Activated naive CD4-positive, alpha-beta T cell treated with anti-CD3 and anti-CD28 coated beads for 36 hours (primary cell): ENCODE results near the gene C16orf54. TPM values are rescaled to one million over a fixed set of nuclear protein-coding genes. Genes with fewer than 3 reads are reported as not detected.
A peak's percentile ranks its signal among the peaks of the same experiment; 100 is the strongest.
"Not testable (repeated sequence)": the region's sequence is repeated elsewhere in the genome, so short reads cannot be mapped to it uniquely, and the experiment has no call there.

Experiments used
- CTCF ChIA-PET: fragments of 350-600 bp; sonication (Branson Sonifier 250); formaldehyde crosslinking; loops from one replicate; lab custom pipeline; 2021; ENCODE audit warnings: antibody characterized with exemption; lab: Charles Lee
- DNase-seq: peaks from one replicate; pipeline ENCODE4 v3.0.0-alpha.2; 2020
- H3K27ac Mint-ChIP-seq: one replicate; pipeline ENCODE4 v1.8.0; 2021; ENCODE audit warnings: mild to moderate bottlenecking, mixed read lengths
- H3K27me3 Mint-ChIP-seq: one replicate; pipeline ENCODE4 v1.8.0; 2021; ENCODE audit warnings: low read depth, mixed read lengths
- H3K36me3 Mint-ChIP-seq: one replicate; pipeline ENCODE4 v1.8.0; 2021; ENCODE audit warnings: low read depth, mixed read lengths
- H3K4me1 Mint-ChIP-seq: one replicate; pipeline ENCODE4 v1.8.0; 2021; ENCODE audit warnings: low read depth, mixed read lengths
- H3K4me3 Mint-ChIP-seq: one replicate; pipeline ENCODE4 v1.8.0; 2021; ENCODE audit warnings: mild to moderate bottlenecking, moderate library complexity, mixed read lengths
- H3K9me3 Mint-ChIP-seq: one replicate; pipeline ENCODE4 v1.8.0; 2021; ENCODE audit warnings: mixed read lengths
- intact Hi-C: fragments of 100-400 bp; cut with micrococcal nuclease; formaldehyde crosslinking; loops from one replicate; pipeline ENCODE4 v1.15.1; 2023
- total RNA-seq, 2 experiments: library from RNA; stranded (reverse); gene quantifications; one replicate each; pipeline ENCODE4 v1.2.3, GENCODE V29; 2021

Gene C16orf54
- total RNA-seq, 2 experiments from 2014 or later: 11.4 to 12.1 TPM

- intact Hi-C loops: no loop called here
- no peaks in the 10 kb centered on the region for H3K9me3 Mint-ChIP-seq
- H3K36me3 Mint-ChIP-seq: no peaks in the 10 kb centered on the region
- CTCF ChIA-PET: interaction anchor here (1.1 to 1.6 kb wide), 4 partner anchors 15 to 73 kb away, joined by 3 to 7 read pairs (median 4); no protein-coding TSS in a partner anchor
- no peak overlapping the region for H3K4me3 Mint-ChIP-seq
- H3K27ac Mint-ChIP-seq: no peak overlapping the region
- H3K4me1 Mint-ChIP-seq: peaks cover 12% of the 10 kb centered on the region
- no peak for DNase-seq
- no peaks in the 10 kb centered on the region for H3K27me3 Mint-ChIP-seq
Observed at GRCh38 chr16:29717113-29717512, 28.7 kb downstream of the C16orf54 start.

GRCh38 chr16:29714972-29715371 is 30.8 kb downstream of the C16orf54 start:
- no peak for DNase-seq
- Mint-ChIP-seq H3K4me3 (no peak overlapping the region), H3K4me1 (peaks cover 11% of the 10 kb centered on the region), H3K9me3 (no peaks in the 10 kb centered on the region), H3K36me3 (no peaks in the 10 kb centered on the region), H3K27ac (no peak overlapping the region), H3K27me3 (no peaks in the 10 kb centered on the region)
- intact Hi-C loops: no loop called here
- CTCF ChIA-PET: interaction anchor here (0.6 to 1.7 kb wide), 5 partner anchors 13 to 754 kb away, joined by 3 to 6 read pairs (median 5); no protein-coding TSS in a partner anchor

- DNase-seq: no peak
- Mint-ChIP-seq H3K36me3 (no peaks in the 10 kb centered on the region), H3K27me3 (no peaks in the 10 kb centered on the region), H3K4me1 (peaks cover 15% of the 10 kb centered on the region), H3K4me3 (no peak overlapping the region), H3K27ac (no peak overlapping the region), H3K9me3 (no peaks in the 10 kb centered on the region)
- CTCF ChIA-PET: interaction anchor here (0.6 to 1.2 kb wide), 6 partner anchors 13 to 755 kb away, joined by 3 to 6 read pairs (median 4); no protein-coding TSS in a partner anchor
- intact Hi-C loops: no loop called here
Observed at GRCh38 chr16:29714396-29714795, 31.4 kb downstream of the C16orf54 start.

GRCh38 chr16:29712809-29713208 is 33.0 kb downstream of the C16orf54 start:
- CTCF ChIA-PET: interaction anchor here (0.6 to 1.0 kb wide), 2 partner anchors 17 to 42 kb away, joined by 3 to 4 read pairs; no protein-coding TSS in a partner anchor
- no peak for DNase-seq
- H3K9me3 Mint-ChIP-seq: no peaks in the 10 kb centered on the region
- intact Hi-C loops: no loop called here
- H3K4me3 Mint-ChIP-seq: no peak overlapping the region
- no peaks in the 10 kb centered on the region for H3K36me3 Mint-ChIP-seq
- no peaks in the 10 kb centered on the region for H3K27me3 Mint-ChIP-seq
- peaks cover 15% of the 10 kb centered on the region for H3K4me1 Mint-ChIP-seq
- H3K27ac Mint-ChIP-seq: no peak overlapping the region

- DNase-seq: peak; percentile 64
- peak overlapping the region; percentile 20 for H3K27ac Mint-ChIP-seq
- CTCF ChIA-PET: interaction anchor here (1.0 to 1.3 kb wide), 3 partner anchors 9 to 19 kb away, joined by 3 to 6 read pairs (median 3); no protein-coding TSS in a partner anchor
- H3K36me3 Mint-ChIP-seq: no peaks in the 10 kb centered on the region
- H3K9me3 Mint-ChIP-seq: no peaks in the 10 kb centered on the region
- H3K4me1 Mint-ChIP-seq: peaks cover 15% of the 10 kb centered on the region
- no peaks in the 10 kb centered on the region for H3K27me3 Mint-ChIP-seq
- intact Hi-C loops: loop anchor here (1.0 kb wide), 2 partner anchors 9 to 69 kb away; no protein-coding TSS in a partner anchor
- no peak overlapping the region for H3K4me3 Mint-ChIP-seq
Observed at GRCh38 chr16:29710227-29711219, 35.3 kb downstream of the C16orf54 start.

- H3K36me3 Mint-ChIP-seq, H3K9me3 Mint-ChIP-seq, DNase-seq, H3K4me3 Mint-ChIP-seq, H3K27me3 Mint-ChIP-seq: not testable (repeated sequence)
- intact Hi-C loops: loop anchor here (1.0 kb wide), 2 partner anchors 8 to 68 kb away; no protein-coding TSS in a partner anchor
- Mint-ChIP-seq H3K27ac (peak overlapping the region; percentile 20), H3K4me1 (peaks cover 15% of the 10 kb centered on the region)
- CTCF ChIA-PET: interaction anchor here (0.6 to 1.0 kb wide), 3 partner anchors 8 to 75 kb away, joined by 3 to 4 read pairs (median 3); no protein-coding TSS in a partner anchor
Observed at GRCh38 chr16:29709657-29710056, 36.1 kb downstream of the C16orf54 start.

- H3K4me3 Mint-ChIP-seq: no peak overlapping the region
- no peaks in the 10 kb centered on the region for H3K9me3 Mint-ChIP-seq
- CTCF ChIA-PET: interaction anchor here (0.6 to 1.1 kb wide), 3 partner anchors 8 to 139 kb away, joined by 3 to 4 read pairs (median 4); no protein-coding TSS in a partner anchor
- no peak overlapping the region for H3K27ac Mint-ChIP-seq
- H3K36me3 Mint-ChIP-seq: no peaks in the 10 kb centered on the region
- intact Hi-C loops: no loop called here
- no peaks in the 10 kb centered on the region for H3K27me3 Mint-ChIP-seq
- peaks cover 14% of the 10 kb centered on the region for H3K4me1 Mint-ChIP-seq
- no peak for DNase-seq
Observed at GRCh38 chr16:29708917-29709600, 36.7 kb downstream of the C16orf54 start.

GRCh38 chr16:29707160-29707559 is 38.6 kb downstream of the C16orf54 start:
- H3K27me3 Mint-ChIP-seq, H3K4me3 Mint-ChIP-seq, H3K36me3 Mint-ChIP-seq, DNase-seq, H3K9me3 Mint-ChIP-seq, CTCF ChIA-PET, H3K27ac Mint-ChIP-seq, intact Hi-C loops: not testable (repeated sequence)
- peaks cover 25% of the 10 kb centered on the region for H3K4me1 Mint-ChIP-seq

- Mint-ChIP-seq H3K4me3 (no peak overlapping the region), H3K27me3 (no peaks in the 10 kb centered on the region), H3K36me3 (no peaks in the 10 kb centered on the region), H3K27ac (no peak overlapping the region), H3K9me3 (no peaks in the 10 kb centered on the region), H3K4me1 (peaks cover 34% of the 10 kb centered on the region)
- intact Hi-C loops: no loop called here
- DNase-seq: no peak
- CTCF ChIA-PET: interaction anchor here (0.7 to 1.9 kb wide), 6 partner anchors 16 to 158 kb away, joined by 3 to 6 read pairs (median 4); partner anchors contain the start of genes CDIPT and KIF22
Observed at GRCh38 chr16:29705030-29705429, 40.8 kb downstream of the C16orf54 start.

- Mint-ChIP-seq H3K4me3 (peak overlapping the region; percentile 52), H3K27me3 (no peaks in the 10 kb centered on the region), H3K4me1 (peaks cover 29% of the 10 kb centered on the region), H3K9me3 (no peaks in the 10 kb centered on the region), H3K27ac (peak overlapping the region; percentile 83), H3K36me3 (no peaks in the 10 kb centered on the region)
- intact Hi-C loops: no loop called here
- CTCF ChIA-PET: interaction anchor here (0.6 to 5.5 kb wide), 17 partner anchors 8 to 330 kb away, joined by 3 to 72 read pairs (median 5); partner anchors contain the start of genes INO80E, KIF22 and QPRT
- peak; percentile 33 for DNase-seq
Observed at GRCh38 chr16:29702269-29702668, 43.5 kb downstream of the C16orf54 start.

GRCh38 chr16:29701214-29701555 is 44.6 kb downstream of the C16orf54 start:
- peaks cover 29% of the 10 kb centered on the region for H3K4me1 Mint-ChIP-seq
- intact Hi-C loops: loop anchor here (1.0 to 2.0 kb wide), 2 partner anchors 9 to 32 kb away; no protein-coding TSS in a partner anchor
- H3K9me3 Mint-ChIP-seq: no peaks in the 10 kb centered on the region
- H3K4me3 Mint-ChIP-seq: no peak overlapping the region
- DNase-seq: no peak
- no peaks in the 10 kb centered on the region for H3K36me3 Mint-ChIP-seq
- CTCF ChIA-PET: interaction anchor here (0.7 to 5.5 kb wide), 30 partner anchors 8 to 356 kb away, joined by 3 to 72 read pairs (median 4); partner anchors contain the start of genes KIF22, PAGR1, QPRT and TLCD3B
- no peaks in the 10 kb centered on the region for H3K27me3 Mint-ChIP-seq
- no peak overlapping the region for H3K27ac Mint-ChIP-seq
